GM19238 (cell line): ENCODE measurements around the gene LEFTY2.
"Not testable (repeated sequence)": the region's sequence is repeated elsewhere in the genome, so short reads cannot be mapped to it uniquely, and the experiment has no call there.

Experiments
- DNase-seq: peaks from one replicate; pipeline ENCODE4 v3.0.0; 2011; ENCODE audit warnings: low spot score; ENCODE audit not compliant: insufficient read length

LEFTY2 gene

GRCh38 chr1:225930566-225930965, 10.5 kb downstream of the LEFTY2 start:
- no peak for DNase-seq

GRCh38 chr1:225929462-225929861, 11.6 kb downstream of the LEFTY2 start:
- not testable (repeated sequence) for DNase-seq

- no peak for DNase-seq
Measured at GRCh38 chr1:225928186-225929175, 12.5 kb downstream of the LEFTY2 start.

GRCh38 chr1:225926551-225927113, 14.4 kb downstream of the LEFTY2 start:
- DNase-seq: no peak

GRCh38 chr1:225923692-225924555, 17.1 kb downstream of the LEFTY2 start, which contains the start of gene PYCR2:
Gene PYCR2 (minus strand): TSS chr1:225924250. CDS start chr1:225924110, 140 bp downstream.
- peak; percentile 100 for DNase-seq

GRCh38 chr1:225923381-225923691, 17.7 kb downstream of the LEFTY2 start:
- no peak for DNase-seq

GRCh38 chr1:225921734-225922709, 19.0 kb downstream of the LEFTY2 start:
- DNase-seq: no peak

GRCh38 chr1:225919906-225920305, 21.1 kb downstream of the LEFTY2 start:
- DNase-seq: no peak

GRCh38 chr1:225918280-225918679, 22.7 kb downstream of the LEFTY2 start:
- no peak for DNase-seq

- no peak for DNase-seq
Measured at GRCh38 chr1:225917536-225917935, 23.5 kb downstream of the LEFTY2 start.

GRCh38 chr1:225917101-225917500, 23.9 kb downstream of the LEFTY2 start:
- DNase-seq: no peak

- no peak for DNase-seq
Measured at GRCh38 chr1:225915538-225915991, 25.5 kb downstream of the LEFTY2 start.

GRCh38 chr1:225914947-225915346, 26.1 kb downstream of the LEFTY2 start:
- DNase-seq: no peak

GRCh38 chr1:225914391-225914790, 26.6 kb downstream of the LEFTY2 start:
- DNase-seq: no peak

GRCh38 chr1:225911191-225912130, 29.6 kb downstream of the LEFTY2 start:
- DNase-seq: peak; percentile 54

- DNase-seq: no peak
Measured at GRCh38 chr1:225909477-225909876, 31.5 kb downstream of the LEFTY2 start.

GRCh38 chr1:225908773-225909172, 32.2 kb downstream of the LEFTY2 start:
- DNase-seq: no peak

GRCh38 chr1:225908013-225908640, 32.9 kb downstream of the LEFTY2 start:
- DNase-seq: no peak

GRCh38 chr1:225907341-225907740, 33.7 kb downstream of the LEFTY2 start:
- no peak for DNase-seq
